ENCODE measurements around the gene CPB1.

DNA sequence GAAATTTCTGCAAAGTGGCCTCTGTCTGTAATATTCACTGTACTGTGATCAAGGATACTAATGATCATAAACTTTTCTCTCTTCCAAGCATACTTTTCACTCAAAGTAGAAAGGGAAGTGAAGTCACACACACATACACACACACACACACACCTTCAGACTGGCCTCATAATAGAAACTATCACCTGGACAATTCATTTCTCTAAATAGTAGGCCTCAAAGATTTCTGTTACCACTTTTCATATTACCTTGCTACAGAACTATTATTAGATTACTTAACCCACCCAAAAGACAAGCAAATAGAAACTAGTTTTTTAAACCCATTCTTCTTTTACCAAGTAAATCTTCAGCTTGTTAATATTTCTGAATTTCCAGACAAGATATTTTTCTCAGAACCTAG, 12.2 kb downstream of the CPB1 start:
- TF ChIP-seq, protein P1, sequence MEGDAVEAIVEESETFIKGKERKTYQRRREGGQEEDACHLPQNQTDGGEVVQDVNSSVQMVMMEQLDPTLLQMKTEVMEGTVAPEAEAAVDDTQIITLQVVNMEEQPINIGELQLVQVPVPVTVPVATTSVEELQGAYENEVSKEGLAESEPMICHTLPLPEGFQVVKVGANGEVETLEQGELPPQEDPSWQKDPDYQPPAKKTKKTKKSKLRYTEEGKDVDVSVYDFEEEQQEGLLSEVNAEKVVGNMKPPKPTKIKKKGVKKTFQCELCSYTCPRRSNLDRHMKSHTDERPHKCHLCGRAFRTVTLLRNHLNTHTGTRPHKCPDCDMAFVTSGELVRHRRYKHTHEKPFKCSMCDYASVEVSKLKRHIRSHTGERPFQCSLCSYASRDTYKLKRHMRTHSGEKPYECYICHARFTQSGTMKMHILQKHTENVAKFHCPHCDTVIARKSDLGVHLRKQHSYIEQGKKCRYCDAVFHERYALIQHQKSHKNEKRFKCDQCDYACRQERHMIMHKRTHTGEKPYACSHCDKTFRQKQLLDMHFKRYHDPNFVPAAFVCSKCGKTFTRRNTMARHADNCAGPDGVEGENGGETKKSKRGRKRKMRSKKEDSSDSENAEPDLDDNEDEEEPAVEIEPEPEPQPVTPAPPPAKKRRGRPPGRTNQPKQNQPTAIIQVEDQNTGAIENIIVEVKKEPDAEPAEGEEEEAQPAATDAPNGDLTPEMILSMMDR (IDR thresholded peaks at IDR 0.05) = no peak
- no peak for TF ChIP-seq POLR2A (IDR thresholded peaks at IDR 0.05)

Data from heart left ventricle (tissue), 13 donors.